Right forelimb (tissue), 1 donor: ENCODE results near the gene MAP2K3.

ENCODE experiments used
- DNase-seq: peaks from one replicate; pipeline ENCODE4 v3.0.0-alpha.2; 2018

The MAP2K3 gene

GRCh38 chr17:21284319-21285163 is at the start of gene MAP2K3:
Gene MAP2K3 (plus strand): TSS chr17:21284711. CDS start chr17:21284921, 210 bp downstream.
- DNase-seq, result peak; percentile 99

DNA sequence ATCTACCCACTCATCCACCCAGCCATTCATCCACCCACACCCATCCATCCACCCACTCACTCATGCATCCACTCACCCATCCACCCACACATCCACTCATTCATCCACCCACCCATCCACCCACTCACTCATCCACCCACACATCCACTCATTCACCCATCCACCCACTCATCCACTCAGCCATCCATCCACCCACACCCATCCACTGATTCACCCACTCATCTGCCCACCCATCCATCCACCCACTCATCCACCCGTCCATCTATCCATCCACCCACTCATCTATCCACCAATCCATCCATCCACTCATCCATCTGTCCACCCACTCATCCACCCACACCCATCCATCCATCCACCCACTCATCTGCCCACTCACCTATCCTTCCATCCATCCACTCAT is 48.6 kb upstream of the MAP2K3 start:
- no peak for DNase-seq

DNA sequence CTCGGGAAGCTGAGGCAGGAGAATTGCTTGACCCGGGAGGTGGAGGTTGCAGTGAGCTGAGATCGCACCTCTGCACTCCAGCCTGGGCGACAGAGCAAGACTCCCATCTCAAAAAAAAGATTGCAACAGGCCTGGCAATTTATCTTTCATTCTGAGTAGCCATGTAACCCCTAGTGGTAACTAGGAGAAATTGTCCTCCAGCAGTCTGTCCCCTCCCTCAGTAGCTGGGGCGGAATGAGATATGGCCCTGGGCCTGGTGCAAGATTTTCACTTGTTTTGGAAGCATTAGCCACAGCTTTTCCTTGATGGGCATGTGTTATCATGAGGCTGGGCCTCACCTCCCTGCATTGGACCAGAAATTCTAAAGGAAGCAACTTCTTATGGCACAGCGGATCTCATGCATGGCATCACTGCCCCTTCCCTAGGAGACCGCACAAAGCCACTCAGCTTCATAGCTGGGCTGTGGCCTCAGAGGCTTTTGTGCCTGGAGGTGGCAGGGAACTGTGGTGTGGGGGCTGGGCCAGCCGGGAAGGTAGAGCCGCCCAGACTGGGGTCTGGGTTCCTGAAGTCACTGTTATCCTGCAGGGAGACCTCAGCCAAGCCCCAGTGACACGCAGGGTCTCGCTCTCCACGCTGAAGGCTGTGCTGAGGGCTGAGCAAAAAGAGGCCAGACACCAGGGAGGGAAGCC is 44.7 kb upstream of the MAP2K3 start:
- no peak for DNase-seq

DNA sequence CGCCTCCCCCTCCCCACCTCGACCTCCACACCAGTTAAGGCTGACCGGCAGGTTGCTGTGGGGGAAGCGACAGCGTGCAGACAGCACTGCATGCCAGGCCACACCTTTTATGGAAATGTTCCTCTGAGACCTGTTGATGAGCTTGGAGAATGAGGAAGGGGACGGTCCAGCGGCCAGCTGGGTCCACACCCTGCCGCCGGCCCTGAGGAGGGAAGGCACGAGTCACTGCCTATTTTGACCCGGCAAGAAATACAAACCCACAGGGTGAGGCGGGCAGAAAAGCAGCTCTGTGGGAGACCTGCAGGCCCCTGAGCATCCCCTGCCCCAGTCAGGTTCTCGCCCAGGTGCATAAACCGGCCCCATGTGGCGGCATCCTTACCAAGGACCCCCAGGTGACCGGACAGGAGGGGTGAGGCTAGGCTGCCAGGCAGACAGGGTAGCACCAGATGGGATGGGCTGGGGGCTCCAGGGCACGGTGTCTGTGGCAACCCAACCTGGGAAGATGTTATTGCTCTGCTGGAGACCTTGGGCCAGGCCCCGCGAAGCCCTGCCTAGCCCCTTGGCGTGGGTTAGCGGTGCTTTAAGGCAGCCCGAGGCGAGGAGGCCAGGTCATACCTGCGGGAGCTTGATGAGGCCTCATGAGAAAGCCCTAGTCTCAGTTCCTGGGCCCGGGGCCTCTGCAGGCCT is 44.0 kb upstream of the MAP2K3 start:
- no peak for DNase-seq

- DNase-seq, result no peak
Measured at GRCh38 chr17:21241564-21241963, 42.9 kb upstream of the MAP2K3 start.

- no peak for DNase-seq
Measured at GRCh38 chr17:21242026-21242697, 42.3 kb upstream of the MAP2K3 start.

DNA sequence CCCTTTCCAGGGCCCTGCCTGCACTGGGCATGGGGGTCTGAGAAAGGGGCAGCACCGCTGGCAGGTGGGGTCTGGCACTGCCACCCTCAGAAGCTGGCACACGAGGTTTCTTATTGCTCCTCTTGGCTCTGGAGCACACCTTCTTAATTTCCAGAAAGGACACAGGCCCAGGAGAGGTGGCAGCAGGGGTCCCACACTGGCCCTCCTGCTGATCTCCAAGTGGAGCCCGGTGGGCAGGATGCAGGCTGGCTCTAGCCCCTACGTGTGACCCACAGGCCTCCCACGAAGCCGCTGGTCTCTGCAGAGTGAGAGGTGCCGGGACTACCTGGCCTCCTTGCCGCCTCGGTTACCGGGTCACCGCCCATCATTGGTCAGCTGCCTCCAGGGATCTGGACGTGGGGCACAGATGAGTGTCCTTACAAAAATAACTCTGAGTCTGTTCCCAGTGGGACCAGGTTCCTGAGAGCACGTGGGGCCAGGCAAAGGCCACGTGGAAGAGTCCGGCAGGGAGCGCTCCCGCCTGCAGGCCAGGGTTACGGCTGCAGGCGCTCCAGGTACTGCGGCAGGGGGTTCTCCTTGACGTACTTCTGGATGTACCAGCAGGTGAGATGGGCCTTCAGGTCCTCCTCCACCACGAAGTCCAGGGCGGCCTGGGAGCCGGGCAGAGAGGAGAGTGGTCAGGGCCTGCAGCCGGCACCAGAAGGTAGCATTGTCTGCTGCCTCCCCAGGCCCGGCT is 41.6 kb upstream of the MAP2K3 start:
- DNase-seq, result no peak

DNA sequence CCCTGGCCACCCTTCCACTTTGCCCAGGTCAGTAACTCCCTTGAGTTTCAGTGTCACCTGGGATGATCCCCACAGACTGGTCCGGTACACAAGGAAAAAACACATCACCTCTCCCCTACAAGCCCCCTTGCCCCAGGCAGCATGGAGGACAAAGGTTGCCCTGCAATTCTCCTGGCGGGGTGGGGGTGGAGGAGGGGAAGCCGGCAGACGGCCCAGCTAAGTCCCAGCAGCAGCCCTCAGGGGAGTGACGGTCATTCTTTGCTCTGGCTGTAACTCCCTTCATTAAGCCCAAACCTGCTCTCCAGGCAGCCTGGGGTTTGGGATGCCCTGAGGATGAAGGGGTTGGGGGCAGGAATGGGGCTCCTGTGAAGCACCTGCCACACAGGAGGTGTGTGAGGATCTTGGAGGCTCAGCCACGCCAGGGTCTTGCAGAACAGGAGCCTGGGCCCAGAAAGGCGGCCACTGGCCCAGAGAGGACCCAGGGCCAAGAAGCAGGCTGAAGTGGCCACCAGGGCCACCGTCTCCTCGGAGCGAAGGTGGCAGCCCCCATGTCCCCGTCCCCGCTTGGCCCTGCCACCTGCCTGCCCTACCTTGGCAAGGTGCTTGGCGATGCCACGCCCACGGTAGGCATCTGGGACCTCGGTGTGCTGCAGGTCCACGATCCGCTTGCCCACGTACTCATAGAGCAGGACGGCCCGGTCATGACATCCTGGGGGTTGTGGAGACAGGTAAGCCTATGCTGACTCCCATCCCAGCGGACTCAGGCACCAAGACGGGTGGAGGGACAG is 40.8 kb upstream of the MAP2K3 start:
- DNase-seq, result no peak

DNA sequence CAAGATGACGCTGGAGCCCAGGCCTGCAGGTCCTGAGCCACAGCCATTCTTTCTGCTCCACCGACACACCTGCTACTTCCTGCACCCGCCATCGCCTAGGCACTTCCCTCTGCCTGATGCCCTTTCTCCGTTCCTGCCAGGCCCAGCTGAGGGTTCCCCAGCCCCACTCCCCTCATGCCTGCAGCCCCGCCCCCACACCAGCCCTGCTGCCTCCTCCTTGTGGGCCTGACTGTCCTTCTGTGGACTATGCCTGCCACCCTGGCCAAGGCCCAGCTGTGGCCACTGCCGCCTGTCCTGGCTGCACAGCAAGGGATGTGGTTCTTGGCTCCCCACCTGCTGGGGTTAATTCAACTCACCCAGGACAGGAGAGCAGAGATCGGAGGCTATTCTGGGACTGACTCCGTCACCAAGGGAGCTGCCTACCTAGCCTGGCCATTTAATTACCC is 38.8 kb upstream of the MAP2K3 start:
- DNase-seq, result no peak

GRCh38 chr17:21246698-21247097 is 37.8 kb upstream of the MAP2K3 start:
- no peak for DNase-seq

DNA sequence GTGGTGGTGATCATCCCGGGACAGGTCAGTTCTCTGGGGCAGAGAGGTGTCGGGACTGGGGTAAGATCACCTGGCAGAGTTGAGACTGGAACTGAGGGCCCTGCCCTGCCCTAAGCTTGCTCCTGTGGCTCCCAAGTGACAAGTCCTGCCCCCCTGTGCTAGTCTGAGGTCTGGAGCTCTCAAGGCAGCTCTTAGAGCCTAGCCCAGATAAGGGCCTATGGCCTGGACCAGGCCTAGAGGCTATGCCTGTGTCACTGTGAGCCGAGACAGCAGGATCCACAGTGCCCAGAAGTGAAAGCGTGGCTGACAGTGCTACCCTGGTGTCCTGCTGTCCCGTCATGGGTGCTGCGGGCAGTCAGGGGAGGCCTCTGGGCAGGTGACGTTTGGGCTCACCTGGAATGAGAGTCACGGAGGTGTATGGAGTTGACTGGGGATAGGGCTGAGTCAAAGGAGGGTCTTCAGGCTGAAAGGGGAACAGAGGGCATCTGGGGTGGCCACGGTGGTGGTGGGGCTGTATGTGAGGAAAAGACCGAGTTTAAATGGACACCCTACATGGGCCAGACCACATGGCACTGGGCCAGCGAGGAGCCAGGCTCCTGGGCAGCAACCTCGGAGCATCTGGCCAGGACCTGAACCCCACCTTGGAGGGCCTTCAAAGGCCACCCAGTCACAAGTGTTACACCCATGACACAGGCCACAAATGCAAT is 36.8 kb upstream of the MAP2K3 start:
- no peak for DNase-seq

DNA sequence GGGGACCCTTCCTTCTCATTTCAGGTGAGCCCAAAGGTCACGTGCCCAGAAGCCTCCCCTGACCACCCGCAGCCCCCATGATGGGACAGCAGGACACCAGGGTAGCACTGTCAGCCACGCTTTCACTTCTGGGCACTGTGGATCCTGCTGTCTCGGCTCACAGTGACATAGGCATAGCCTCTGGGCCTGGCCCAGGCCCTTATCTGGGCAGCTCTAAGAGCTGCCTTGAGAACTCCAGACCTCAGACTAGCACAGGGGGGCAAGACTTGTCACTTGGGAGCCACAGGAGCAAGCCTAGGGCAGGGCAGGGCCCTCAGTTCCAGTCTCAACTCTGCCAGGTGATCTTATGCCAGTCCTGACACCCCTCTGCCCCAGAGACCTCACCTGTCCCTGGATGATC is 36.0 kb upstream of the MAP2K3 start:
- no peak for DNase-seq

GRCh38 chr17:21249086-21249795 is 35.3 kb upstream of the MAP2K3 start:
- no peak for DNase-seq

DNA sequence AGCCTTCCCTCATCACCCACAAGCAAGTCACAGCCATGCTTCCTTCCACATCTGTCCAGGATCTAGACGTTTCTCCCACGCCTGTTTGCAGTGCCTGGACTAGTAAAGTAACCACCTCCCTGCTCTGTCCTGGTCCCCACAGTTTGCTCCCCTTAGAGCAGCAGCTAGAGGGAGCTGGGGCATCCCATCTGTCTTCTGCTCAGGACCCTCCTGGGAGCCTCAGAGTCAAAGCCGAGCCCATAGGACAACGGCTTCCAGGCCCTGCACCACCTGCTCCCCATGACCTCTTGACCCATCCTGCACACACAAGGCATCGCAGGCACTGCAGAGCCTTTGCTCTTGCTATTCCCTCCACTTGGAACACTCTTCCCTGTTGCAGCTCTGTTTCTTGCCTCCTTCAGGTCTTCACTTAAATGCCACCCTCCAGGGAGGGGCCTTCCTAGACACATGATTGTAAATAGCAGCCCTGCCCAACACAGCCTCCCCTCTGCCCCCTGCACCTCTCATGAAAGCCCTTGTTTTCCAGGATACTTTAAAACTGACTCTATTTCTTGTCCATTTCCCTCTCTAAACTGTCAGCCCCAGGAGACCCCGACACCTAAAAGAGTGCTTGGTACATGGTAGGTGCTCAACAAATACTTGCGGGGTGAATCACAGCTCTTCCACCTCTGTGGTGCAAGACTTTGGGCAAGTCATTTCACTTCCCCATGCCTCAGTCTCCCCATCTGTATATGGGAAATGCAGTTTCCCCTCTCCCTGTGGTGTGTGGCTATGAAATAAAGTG is 34.4 kb upstream of the MAP2K3 start:
- no peak for DNase-seq

DNA sequence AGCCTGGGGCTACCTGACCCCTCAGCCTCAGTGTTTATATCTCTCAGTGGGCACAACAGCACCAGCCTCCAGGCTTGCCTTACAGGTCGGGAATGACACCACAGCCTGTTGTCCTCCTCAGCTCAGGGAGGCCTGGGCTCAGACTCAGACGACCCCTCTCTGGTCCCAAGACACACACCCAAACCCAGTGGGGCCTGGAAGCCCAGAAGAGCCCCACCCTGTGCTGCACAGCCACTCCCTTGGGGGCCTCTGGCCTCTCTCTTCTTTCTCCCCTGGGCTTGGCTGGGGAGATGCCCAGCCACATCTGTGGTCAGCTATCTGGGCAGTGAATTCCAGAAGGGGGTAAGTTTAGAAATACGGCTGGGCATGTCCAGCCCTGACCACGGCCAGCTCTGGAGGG is 33.7 kb upstream of the MAP2K3 start:
- DNase-seq, result no peak

DNA sequence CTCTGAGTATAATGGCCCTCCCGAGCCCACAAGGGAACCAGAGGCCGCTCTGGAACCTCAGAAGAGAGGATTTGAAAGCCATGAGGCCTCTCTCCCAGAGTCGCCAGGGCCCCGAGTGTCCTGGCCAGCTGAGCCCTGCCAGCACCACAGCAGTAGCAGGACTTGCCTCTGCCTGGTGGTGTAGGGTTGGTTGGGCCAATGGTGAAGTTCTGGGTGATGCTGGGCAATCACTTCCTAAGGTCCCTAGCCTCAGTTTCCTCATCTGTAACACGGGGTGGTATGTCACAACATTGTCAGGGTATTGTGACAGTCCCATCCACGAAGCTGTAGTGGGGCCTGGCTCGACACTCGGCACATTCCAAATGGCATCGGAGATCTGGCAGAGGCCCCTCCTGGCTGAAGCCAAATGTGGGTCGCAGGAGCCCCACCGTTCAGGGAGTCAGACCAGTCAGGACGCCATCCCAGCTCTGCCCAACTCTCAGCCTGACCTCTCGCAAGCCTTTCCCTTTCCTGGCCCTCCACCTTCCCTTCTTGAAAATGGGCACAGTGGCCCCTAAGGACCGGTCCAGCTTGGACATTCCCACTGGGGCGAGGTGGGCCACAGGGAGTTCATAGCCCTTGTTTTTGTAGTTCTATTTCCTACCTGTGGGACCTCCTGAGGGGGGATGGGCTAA is 33.0 kb upstream of the MAP2K3 start:
- DNase-seq, result no peak

- no peak for DNase-seq
Measured at GRCh38 chr17:21252289-21252795, 32.2 kb upstream of the MAP2K3 start.
